Mucosa of rectum (tissue), 2 donors: ENCODE measurements around the gene MYD88.
"Not testable (repeated sequence)": the region's sequence is repeated elsewhere in the genome, so short reads cannot be mapped to it uniquely, and the experiment has no call there.

Experiments
- H3K27ac ChIP-seq, 2 donors: one replicate each; pipeline ENCODE4 v1.7.0; 2013; ENCODE audit warnings: inconsistent platforms in 2 of 2, low read depth in 2 of 2, low read length in 2 of 2
- H3K27me3 ChIP-seq, 2 donors: one replicate each; pipeline ENCODE4 v1.7.0; 2013; ENCODE audit warnings: low read length in 2 of 2; ENCODE audit not compliant: control insufficient read depth in 2 of 2, insufficient read depth in 2 of 2
- H3K36me3 ChIP-seq, 2 donors: one replicate each; pipeline ENCODE4 v1.7.0; 2013; ENCODE audit warnings: low read length in 2 of 2; ENCODE audit not compliant: control insufficient read depth in 2 of 2, insufficient read depth in 2 of 2
- H3K4me1 ChIP-seq, 2 donors: one replicate each; pipeline ENCODE4 v1.7.0; 2013; ENCODE audit warnings: low read length in 2 of 2, mild to moderate bottlenecking in 1 of 2; ENCODE audit not compliant: control insufficient read depth in 2 of 2, insufficient read depth in 2 of 2
- H3K4me3 ChIP-seq, 2 donors: one replicate each; pipeline ENCODE4 v1.7.0; 2013; ENCODE audit warnings: low read length in 2 of 2
- H3K9ac ChIP-seq, 2 donors: one replicate each; pipeline ENCODE4 v1.7.0; 2013; ENCODE audit warnings: low read length in 2 of 2, low read depth in 1 of 2, mild to moderate bottlenecking in 1 of 2
- H3K9me3 ChIP-seq, 2 donors: one replicate each; pipeline ENCODE4 v1.7.0; 2013; ENCODE audit warnings: low read length in 2 of 2; ENCODE audit not compliant: control insufficient read depth in 2 of 2
- donor health status: healthy.
- donor health status: Normal muscosa, but diverticular disease.

Gene MYD88

DNA sequence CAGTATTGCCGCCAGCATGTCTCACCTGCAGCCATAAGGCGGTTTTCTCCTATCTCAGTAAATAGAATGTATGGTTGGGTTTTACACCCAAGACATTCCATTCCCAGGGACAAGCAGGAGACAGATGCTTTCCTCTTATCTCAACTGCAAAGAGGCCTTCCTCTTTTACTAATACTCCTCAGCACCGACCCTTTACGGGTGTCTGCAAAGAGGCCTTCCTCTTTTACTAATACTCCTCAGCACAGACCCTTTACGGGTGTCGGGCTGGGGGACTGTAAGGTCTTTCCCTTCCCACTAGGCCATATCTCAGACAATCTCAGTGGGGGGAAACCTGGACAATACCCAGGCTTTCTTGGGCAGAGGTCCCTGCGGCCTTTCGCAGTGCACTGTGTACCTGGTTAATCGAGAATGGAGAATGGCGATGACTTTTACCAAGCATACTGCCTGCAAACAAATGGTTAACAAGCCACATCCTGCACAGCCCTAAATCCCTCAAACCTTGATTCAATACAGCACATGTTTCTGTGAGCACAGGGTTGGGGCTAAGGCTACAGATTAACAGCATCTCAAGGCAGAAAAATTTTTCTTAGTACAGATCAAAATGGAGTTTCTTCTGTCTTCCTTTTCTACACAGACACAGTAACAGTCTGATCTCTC is 2.7 kb upstream of the MYD88 start:
- Histone ChIP-seq H3K4me3 (peak overlapping the region; percentile 94), H3K4me1 (peaks cover 56 to 68% of the 10 kb centered on the region in 2 donors), H3K36me3 (peaks cover 27 to 42% of the 10 kb centered on the region in 2 donors), H3K9ac (peak overlapping the region; percentile 87 to 97), H3K27ac (peak overlapping the region; percentile 76 to 87)
- H3K27me3 ChIP-seq, H3K9me3 ChIP-seq: not testable (repeated sequence)

DNA sequence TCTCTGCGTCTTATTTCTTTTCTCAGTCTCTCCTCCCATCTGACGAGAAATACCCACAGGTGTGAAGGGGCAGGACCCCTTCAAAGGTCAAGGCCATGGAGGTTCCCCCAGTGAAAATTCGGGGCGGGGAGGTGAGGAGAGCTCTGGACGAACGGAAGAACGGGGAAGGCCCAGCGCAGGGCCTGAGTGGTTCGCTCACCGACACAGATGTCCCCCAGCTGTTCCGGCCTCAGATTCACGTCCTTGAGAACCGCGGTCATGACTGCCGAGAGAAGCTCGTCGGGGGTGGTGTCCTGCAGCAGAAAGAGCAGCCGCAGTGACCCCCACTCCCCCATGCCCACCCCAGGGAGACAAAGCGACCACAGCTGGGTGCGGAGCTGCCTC is 2.1 kb upstream of the MYD88 start:
- H3K27ac ChIP-seq: peak overlapping the region; percentile 76 to 87
- H3K9me3 ChIP-seq: no peaks in the 10 kb centered on the region
- peak overlapping the region; percentile 94 for H3K4me3 ChIP-seq
- peaks cover 32 to 42% of the 10 kb centered on the region in 2 donors for H3K36me3 ChIP-seq
- H3K4me1 ChIP-seq: peaks cover 55 to 66% of the 10 kb centered on the region in 2 donors
- H3K9ac ChIP-seq: peak overlapping the region; percentile 87 to 97
- H3K27me3 ChIP-seq: no peaks in the 10 kb centered on the region

DNA sequence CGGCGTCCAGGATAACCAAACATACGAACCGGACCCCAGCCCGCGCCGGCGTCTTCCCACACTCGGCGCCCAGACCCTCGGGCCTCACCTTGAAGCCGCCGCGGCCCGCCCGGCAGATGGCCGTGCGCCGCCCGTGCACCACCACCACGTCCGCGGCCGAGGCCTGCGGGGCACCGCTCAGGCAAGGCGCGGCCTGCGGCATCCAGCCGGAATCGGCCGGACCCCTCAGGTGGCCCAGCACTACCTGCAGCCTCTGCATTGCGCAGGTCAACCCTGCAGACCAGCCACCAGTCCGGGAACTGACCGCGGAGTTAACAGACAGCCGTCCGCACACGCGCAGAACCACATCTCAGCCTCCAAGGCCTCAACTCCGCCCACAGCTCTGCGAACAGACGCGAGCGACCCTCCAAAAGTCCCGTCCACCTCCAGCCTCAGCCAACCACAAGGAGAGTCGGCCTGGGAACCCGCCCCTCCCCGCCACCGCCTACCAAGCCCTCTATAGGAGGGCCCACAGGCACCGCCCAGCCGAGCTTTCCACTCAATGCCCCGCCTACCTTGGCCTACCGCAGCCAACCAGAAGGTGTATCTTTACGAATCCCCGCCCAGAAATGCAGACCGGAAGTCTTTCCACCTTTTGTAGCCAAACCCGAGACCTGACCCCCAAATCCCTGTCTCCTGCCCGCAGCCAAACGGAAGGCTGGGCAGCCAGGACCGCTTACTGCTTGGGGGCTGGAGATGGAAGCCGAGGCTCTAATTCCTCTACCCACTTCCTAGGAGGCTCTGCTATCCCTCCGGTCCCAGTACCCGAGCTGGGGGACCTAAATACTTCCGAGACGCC is 1.5 kb upstream of the MYD88 start, which contains the start of gene ACAA1:
TSS of gene ACAA1 (minus strand) at position 351 of the 838 bp plus-strand sequence. CDS start at position 259, 92 bp downstream.
- Histone ChIP-seq H3K27ac (peak within 1 kb of the TSS; percentile 94 to 98), H3K9ac (peak within 1 kb of the TSS; percentile 97 to 98), H3K27me3 (no peaks in the 10 kb centered on the region), H3K9me3 (no peaks in the 10 kb centered on the region), H3K4me3 (peak within 1 kb of the TSS; percentile 94), H3K36me3 (peaks cover 32 to 42% of the 10 kb centered on the region in 2 donors), H3K4me1 (peaks cover 53 to 63% of the 10 kb centered on the region in 2 donors)

DNA sequence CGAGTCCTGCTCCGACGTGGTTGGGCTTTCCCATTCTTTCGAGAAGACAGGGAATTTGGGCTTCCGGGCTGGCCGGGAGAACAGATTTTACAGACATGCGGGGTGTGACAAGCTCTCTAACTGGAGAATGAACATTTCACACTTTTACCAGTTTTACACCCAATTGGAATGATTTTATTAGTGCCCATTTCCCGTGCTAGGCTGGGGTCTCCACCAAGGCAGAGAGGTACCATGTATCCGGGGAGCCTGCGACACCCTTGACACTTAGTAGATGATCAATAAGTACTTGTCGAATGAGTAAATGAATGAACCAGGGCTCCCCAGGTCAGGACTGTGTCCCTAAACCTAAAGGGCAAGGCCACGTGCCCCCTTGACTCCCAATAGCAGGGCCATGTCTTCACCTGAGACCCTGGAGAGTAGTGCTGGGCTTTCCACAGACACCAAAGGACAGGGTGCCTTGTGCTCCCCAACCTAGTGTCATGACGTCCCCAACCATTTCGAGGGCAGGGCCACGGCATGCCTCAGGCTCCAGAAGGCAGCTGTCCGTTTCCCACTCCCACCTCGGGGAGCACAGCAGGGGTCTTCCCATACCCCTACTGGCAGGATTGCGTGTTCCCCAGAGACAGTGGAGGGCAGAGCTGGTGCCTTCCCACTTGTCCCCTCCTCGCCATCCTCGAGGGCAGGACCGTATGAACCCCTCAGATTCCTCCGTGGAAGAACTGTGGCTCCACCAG is 679 bp upstream of the MYD88 start:
- no peaks in the 10 kb centered on the region for H3K27me3 ChIP-seq
- no peaks in the 10 kb centered on the region for H3K9me3 ChIP-seq
- peaks cover 53 to 56% of the 10 kb centered on the region in 2 donors for H3K4me1 ChIP-seq
- H3K36me3 ChIP-seq: peaks cover 31 to 38% of the 10 kb centered on the region in 2 donors
- peak overlapping the region; percentile 94 for H3K4me3 ChIP-seq
- peak overlapping the region; percentile 97 to 98 for H3K9ac ChIP-seq
- peak overlapping the region; percentile 94 to 98 for H3K27ac ChIP-seq

DNA sequence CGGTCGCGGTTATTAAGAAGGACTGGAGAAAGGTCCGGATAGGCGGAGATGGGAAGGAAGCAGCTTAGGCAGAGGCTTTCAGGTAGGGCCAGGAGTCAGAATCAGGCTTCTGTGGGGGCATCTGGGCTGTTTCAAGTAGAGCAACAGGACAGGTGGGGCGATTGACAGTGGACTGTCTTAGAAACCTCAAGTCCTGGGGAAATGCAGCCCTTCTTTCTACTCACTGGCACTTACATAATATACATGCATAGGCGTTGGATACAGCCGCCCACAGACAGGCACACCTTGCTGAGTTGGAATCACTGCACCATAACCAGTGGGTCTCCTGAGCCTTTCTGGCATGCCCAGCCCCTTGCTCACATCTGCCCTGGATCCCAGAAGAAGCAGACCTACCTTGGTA is 730 bp downstream of the MYD88 start:
- H3K4me3 ChIP-seq: peak overlapping the region; percentile 94
- H3K4me1 ChIP-seq: peaks cover 42 to 44% of the 10 kb centered on the region in 2 donors
- H3K9ac ChIP-seq: peak overlapping the region; percentile 97 to 98
- H3K27ac ChIP-seq: peak overlapping the region; percentile 94 to 98
- no peaks in the 10 kb centered on the region for H3K9me3 ChIP-seq
- no peaks in the 10 kb centered on the region for H3K27me3 ChIP-seq
- peaks cover 23 to 29% of the 10 kb centered on the region in 2 donors for H3K36me3 ChIP-seq

DNA sequence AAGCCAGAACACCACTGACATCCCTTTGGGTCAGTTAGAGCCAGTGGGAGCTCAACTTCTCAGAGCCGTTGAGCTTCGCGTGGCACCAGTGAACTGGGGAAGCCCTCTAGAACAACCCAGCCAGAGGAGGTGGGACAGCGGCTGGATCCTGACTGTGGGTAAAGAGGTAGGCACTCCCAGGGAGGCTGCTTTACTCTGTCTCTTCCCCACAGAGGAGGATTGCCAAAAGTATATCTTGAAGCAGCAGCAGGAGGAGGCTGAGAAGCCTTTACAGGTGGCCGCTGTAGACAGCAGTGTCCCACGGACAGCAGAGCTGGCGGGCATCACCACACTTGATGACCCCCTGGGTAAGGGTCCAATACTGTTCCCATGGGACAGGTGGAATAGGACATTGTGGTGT is 1.2 kb downstream of the MYD88 start:
- H3K9me3 ChIP-seq: no peaks in the 10 kb centered on the region
- peaks cover 20 to 25% of the 10 kb centered on the region in 2 donors for H3K36me3 ChIP-seq
- peak overlapping the region in 1 of 2 donors; percentile 94 for H3K27ac ChIP-seq
- no peaks in the 10 kb centered on the region for H3K27me3 ChIP-seq
- peaks cover 38 to 39% of the 10 kb centered on the region in 2 donors for H3K4me1 ChIP-seq
- H3K9ac ChIP-seq: peak overlapping the region; percentile 97 to 98
- H3K4me3 ChIP-seq: peak overlapping the region; percentile 94

DNA sequence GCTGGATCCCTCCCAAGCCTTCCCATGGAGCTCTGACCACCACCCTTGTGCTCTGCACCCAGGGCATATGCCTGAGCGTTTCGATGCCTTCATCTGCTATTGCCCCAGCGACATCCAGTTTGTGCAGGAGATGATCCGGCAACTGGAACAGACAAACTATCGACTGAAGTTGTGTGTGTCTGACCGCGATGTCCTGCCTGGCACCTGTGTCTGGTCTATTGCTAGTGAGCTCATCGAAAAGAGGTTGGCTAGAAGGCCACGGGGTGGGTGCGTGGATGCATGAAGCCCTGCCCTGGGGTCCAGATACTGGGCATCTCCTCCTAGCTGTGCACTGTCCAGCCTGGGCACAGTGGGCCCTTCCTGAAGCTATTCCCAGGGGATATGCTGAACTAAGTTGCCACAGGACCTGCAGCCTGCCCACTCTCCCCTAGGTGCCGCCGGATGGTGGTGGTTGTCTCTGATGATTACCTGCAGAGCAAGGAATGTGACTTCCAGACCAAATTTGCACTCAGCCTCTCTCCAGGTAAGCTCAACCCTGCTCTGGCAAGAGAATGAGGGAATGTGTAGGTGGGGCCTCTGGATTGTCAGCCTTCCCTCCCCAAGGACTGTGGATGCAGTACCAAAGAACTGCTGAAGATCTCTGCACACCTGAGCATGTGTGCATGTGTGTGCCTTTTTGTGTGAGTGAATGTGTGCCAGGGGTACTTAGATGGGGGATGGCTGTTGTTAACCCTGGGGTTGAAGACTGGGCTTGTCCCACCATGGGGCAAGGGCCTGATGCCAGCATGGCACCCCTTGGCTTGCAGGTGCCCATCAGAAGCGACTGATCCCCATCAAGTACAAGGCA is 2.1 kb downstream of the MYD88 start:
- peaks cover 20 to 25% of the 10 kb centered on the region in 2 donors for H3K36me3 ChIP-seq
- no peaks in the 10 kb centered on the region for H3K9me3 ChIP-seq
- H3K27me3 ChIP-seq: no peaks in the 10 kb centered on the region
- no peak overlapping the region for H3K27ac ChIP-seq
- H3K9ac ChIP-seq: peak overlapping the region; percentile 97 to 98
- peak overlapping the region; percentile 13 to 94 for H3K4me3 ChIP-seq
- peaks cover 29 to 31% of the 10 kb centered on the region in 2 donors for H3K4me1 ChIP-seq

DNA sequence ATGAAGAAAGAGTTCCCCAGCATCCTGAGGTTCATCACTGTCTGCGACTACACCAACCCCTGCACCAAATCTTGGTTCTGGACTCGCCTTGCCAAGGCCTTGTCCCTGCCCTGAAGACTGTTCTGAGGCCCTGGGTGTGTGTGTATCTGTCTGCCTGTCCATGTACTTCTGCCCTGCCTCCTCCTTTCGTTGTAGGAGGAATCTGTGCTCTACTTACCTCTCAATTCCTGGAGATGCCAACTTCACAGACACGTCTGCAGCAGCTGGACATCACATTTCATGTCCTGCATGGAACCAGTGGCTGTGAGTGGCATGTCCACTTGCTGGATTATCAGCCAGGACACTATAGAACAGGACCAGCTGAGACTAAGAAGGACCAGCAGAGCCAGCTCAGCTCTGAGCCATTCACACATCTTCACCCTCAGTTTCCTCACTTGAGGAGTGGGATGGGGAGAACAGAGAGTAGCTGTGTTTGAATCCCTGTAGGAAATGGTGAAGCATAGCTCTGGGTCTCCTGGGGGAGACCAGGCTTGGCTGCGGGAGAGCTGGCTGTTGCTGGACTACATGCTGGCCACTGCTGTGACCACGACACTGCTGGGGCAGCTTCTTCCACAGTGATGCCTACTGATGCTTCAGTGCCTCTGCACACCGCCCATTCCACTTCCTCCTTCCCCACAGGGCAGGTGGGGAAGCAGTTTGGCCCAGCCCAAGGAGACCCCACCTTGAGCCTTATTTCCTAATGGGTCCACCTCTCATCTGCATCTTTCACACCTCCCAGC is 2.9 kb downstream of the MYD88 start:
- Histone ChIP-seq H3K4me3 (no peak overlapping the region), H3K9me3 (no peaks in the 10 kb centered on the region), H3K9ac (no peak overlapping the region), H3K27ac (no peak overlapping the region), H3K36me3 (peaks cover 20 to 25% of the 10 kb centered on the region in 2 donors), H3K4me1 (peaks cover 22 to 26% of the 10 kb centered on the region in 2 donors), H3K27me3 (no peaks in the 10 kb centered on the region)

DNA sequence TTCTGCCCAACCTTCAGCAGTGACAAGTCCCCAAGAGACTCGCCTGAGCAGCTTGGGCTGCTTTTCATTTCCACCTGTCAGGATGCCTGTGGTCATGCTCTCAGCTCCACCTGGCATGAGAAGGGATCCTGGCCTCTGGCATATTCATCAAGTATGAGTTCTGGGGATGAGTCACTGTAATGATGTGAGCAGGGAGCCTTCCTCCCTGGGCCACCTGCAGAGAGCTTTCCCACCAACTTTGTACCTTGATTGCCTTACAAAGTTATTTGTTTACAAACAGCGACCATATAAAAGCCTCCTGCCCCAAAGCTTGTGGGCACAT is 3.5 kb downstream of the MYD88 start:
- H3K9ac ChIP-seq: no peak overlapping the region
- H3K36me3 ChIP-seq: peaks cover 20 to 25% of the 10 kb centered on the region in 2 donors
- H3K4me3 ChIP-seq: no peak overlapping the region
- no peaks in the 10 kb centered on the region for H3K27me3 ChIP-seq
- no peak overlapping the region for H3K27ac ChIP-seq
- H3K4me1 ChIP-seq: peaks cover 22 to 26% of the 10 kb centered on the region in 2 donors
- no peaks in the 10 kb centered on the region for H3K9me3 ChIP-seq
